Sigmoid colon (tissue), 4 donors: ENCODE measurements around the gene VRK1.

Experiments used
- CTCF ChIP-seq, 4 experiments: fragments of 450-650 bp in 3 of 4; fragments of 200-600 bp in 1 of 4; IDR thresholded peaks; one replicate each; pipeline ENCODE4 v1.5.1; 2016 to 2019; ENCODE audit warnings: antibody characterized with exemption in 4 of 4, mild to moderate bottlenecking in 3 of 4, moderate library complexity in 2 of 4
- POLR2AphosphoS5 ChIP-seq, 4 donors: sonication (generic); formaldehyde crosslinking; IDR thresholded peaks; one replicate each; pipeline ENCODE4 v1.6.1; 2017; ENCODE audit warnings: antibody characterized with exemption in 4 of 4

GRCh38 chr14:96893966-96894622, 96.9 kb downstream of the VRK1 start:
- TF ChIP-seq CTCF (IDR thresholded peaks at IDR 0.05), result no peak
- TF ChIP-seq POLR2AphosphoS5 (IDR thresholded peaks at IDR 0.05), result no peak
